Measurements from ENCODE around the gene SUMF1.

Gene SUMF1

DNA sequence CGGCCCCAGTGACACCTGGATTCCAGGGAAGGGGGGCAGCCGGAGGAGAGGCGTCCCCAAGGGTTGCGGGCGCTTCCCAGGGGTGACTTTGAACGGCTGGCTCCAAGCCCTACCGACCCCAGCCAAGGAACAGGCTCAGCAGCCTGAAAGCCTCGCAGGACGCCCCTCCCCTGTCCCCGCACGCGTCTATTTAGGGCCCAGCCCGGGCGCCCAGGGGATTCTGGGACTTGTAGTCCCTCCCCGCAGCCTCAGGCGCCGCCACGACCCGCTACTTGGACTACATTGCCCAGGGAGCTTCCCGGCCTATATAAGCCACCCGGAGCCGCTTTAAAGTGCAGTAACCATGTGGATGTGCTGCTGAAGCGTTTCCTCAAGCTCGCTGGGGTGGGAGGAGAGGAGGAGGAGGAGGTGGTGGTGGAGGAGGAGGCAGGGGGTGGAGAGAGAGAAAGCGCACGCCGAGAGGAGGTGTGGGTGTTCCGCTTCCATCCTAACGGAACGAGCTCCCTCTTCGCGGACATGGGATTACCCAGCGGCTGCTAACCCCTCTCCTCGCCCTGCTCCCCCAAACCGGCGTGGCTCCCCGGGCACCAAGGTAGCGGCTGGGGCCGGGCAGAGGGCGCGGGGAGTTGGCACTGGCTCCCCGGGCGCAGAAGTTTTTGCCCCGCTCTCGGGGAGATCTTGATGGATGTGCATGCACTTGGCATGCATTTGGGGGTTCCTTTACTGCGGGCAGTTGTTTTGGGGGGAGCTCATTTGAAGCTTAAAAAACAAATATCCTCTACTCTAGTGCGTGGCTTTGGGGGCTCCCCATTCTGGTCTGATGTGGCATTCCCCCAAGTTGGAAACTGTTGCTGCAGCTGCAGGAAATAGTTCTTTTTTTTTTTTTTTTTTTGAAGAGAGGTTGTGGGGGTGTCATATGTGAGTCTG lies 26.2 kb upstream of the SUMF1 start, which contains the start of gene ITPR1:
Gene ITPR1, plus strand, starts transcription at position 335 of the 927 bp plus-strand sequence. CDS start 23,144 bp downstream, outside the sequence.
- H3K4me3 ChIP-seq (replicated peaks in 1 of 2; ENCODE audit: low read depth in 2 of 2, low read length in 2 of 2): peak within 1 kb of the TSS; percentile 87 to 89

DNA sequence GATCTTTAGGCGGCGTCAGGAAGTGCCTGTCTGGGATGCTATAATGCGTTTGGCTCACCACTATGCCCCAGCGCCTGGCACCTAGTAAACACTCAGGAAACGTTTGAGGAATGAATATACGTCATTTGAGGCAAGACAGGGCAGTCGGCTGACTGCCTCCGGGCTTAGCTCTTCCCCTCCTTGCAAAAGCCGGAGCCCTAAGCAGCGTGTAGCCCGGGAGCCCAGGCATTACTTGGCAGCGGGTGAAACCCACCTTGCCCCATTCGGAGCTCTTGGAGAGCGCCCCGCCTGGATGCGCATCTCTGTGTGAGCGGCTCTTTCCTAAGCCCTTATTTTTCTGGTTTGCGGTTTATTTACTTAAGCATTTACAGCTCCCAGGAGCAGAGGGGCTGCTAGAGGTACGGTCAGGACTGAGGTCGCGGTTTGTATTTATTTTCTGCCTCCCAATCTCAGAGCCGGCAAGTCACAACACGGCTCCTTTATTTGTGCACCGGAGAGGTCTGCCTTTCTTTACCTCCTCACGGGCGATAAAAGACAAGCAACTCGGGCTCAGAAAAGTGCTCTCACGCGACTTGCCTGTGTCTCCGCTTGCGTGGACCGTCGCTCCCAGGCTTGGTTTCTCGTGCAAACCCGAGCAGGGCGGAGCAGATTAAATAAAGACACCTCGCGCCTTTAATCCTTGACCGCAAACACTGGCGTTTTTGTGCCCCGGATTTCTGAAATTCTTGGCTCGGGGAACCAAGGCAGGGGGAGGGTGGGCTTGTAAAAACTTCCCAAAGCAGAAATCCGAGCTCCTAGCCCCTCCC lies 25.3 kb upstream of the SUMF1 start:
- DNase-seq (ENCODE audit: low read depth in 2 of 2): peak; percentile 75 to 87
- TF ChIP-seq, protein P1, sequence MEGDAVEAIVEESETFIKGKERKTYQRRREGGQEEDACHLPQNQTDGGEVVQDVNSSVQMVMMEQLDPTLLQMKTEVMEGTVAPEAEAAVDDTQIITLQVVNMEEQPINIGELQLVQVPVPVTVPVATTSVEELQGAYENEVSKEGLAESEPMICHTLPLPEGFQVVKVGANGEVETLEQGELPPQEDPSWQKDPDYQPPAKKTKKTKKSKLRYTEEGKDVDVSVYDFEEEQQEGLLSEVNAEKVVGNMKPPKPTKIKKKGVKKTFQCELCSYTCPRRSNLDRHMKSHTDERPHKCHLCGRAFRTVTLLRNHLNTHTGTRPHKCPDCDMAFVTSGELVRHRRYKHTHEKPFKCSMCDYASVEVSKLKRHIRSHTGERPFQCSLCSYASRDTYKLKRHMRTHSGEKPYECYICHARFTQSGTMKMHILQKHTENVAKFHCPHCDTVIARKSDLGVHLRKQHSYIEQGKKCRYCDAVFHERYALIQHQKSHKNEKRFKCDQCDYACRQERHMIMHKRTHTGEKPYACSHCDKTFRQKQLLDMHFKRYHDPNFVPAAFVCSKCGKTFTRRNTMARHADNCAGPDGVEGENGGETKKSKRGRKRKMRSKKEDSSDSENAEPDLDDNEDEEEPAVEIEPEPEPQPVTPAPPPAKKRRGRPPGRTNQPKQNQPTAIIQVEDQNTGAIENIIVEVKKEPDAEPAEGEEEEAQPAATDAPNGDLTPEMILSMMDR (IDR thresholded peaks at IDR 0.05; ENCODE audit: low read depth, low read length): no peak

More for the DNA sequence above, 26.2 kb upstream of the SUMF1 start, which contains the start of gene ITPR1:
- DNase-seq (ENCODE audit: low read depth in 2 of 2): peak; percentile 100
- TF ChIP-seq, protein P1 (IDR thresholded peaks at IDR 0.05; ENCODE audit: low read depth, low read length): no peak

DNA sequence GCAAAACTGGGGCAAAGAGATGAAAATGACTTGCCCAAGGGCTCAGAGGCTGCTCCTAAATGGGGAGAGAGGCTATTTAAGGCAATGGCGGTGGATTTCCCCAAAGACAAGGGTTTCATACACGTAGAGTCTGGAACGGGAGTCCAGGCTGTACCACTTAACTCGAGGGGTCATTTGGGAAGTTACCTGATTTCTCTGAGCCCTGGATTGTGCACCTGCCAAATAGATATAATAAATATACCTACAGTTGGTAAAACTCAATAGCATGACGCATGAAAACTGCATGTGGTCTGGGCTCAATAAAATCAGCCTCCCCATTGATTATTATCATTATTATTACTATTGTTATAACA lies 24.8 kb upstream of the SUMF1 start:
- H3K4me3 ChIP-seq (replicated peaks in 1 of 2; ENCODE audit: low read depth in 2 of 2, low read length in 2 of 2): peak overlapping the region; percentile 87 to 89
- TF ChIP-seq, protein P1 (IDR thresholded peaks at IDR 0.05; ENCODE audit: low read depth, low read length): no peak

More for the DNA sequence above, 25.3 kb upstream of the SUMF1 start:
- H3K4me3 ChIP-seq (replicated peaks in 1 of 2; ENCODE audit: low read depth in 2 of 2, low read length in 2 of 2): peak overlapping the region; percentile 87 to 89

DNA sequence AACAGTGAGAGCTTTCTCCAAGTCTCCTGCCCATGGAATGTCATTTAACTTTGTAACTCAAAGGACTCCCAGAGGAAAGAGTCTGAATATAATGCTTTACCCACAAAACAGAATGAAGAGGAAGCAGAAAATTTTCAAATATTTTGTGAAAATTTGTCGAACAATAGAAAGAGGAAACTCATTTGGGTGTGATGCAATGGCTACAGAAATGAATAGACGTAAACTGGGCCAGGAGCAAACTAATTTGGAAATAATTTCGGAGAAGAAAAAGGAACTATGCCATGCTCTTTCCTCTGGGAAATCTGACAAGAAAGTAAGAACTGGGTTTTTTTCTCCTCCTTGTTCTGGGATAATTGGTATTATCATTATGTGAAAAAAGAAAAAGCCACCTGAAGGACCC lies 11.2 kb upstream of the SUMF1 start:
- peak in 1 of 2 donors; percentile 53 for DNase-seq (ENCODE audit: low read depth in 2 of 2)
- no peak overlapping the region for H3K4me3 ChIP-seq (replicated peaks in 1 of 2; ENCODE audit: low read depth in 2 of 2, low read length in 2 of 2)
- TF ChIP-seq, protein P1 (IDR thresholded peaks at IDR 0.05; ENCODE audit: low read depth, low read length): no peak

More for the DNA sequence above, 24.8 kb upstream of the SUMF1 start:
- DNase-seq (ENCODE audit: low read depth in 2 of 2): no peak

DNA sequence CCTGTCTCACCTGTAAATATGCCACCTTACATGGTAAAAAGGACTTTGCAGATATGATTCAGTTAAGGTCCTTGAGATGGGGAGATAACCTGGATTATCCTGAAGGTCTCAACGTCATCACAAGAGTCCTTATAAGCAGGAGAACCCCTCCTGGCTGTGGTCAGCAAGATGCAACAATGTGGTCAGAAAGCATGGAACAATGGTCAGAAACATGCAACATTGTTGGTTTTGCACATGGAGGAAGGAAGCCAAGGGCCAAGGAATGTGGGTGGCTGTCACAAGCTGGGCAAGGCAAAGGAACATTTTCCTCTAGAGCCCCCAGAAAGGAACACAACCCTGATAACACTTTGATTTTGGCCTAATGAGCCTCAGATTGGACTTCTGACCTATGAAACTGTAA lies 9.4 kb upstream of the SUMF1 start:
- H3K4me3 ChIP-seq (replicated peaks in 1 of 2; ENCODE audit: low read depth in 2 of 2, low read length in 2 of 2): no peak overlapping the region
- peak in 1 of 2 donors; percentile 54 for DNase-seq (ENCODE audit: low read depth in 2 of 2)
- TF ChIP-seq, protein P1 (IDR thresholded peaks at IDR 0.05; ENCODE audit: low read depth, low read length): no peak

DNA sequence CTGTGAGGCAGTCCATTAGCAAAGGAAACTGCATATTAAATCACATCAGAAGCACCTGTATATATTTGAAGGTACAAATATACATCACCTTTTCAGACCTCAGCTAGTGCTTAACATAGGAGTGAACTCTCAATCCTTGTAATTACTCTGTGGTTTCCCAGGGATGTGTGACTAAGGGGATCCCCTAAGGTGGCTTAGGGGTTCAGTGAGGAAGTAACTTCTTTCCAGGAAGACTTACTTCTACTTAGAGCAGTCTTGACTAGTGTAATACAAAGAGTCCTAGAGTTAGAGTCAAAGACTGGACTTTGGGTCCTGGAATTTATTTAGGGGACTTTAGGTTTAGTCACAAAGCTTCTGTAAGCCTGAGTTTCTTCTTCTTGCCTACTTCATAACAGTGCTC lies 8.7 kb upstream of the SUMF1 start:
- no peak overlapping the region for H3K4me3 ChIP-seq (replicated peaks in 1 of 2; ENCODE audit: low read depth in 2 of 2, low read length in 2 of 2)
- no peak for DNase-seq (ENCODE audit: low read depth in 2 of 2)
- TF ChIP-seq, protein P1 (IDR thresholded peaks at IDR 0.05; ENCODE audit: low read depth, low read length): no peak
